Measurements from ENCODE around the gene CABLES2. TPM values are rescaled to one million over a fixed set of nuclear protein-coding genes. Genes with fewer than 3 reads are reported as not detected.

CABLES2 gene
- total and polyA plus RNA-seq, 2 of the 4 experiments (the other 2 are of a cell fraction), result 1.4 to 5.1 TPM

GRCh38 chr20:62348604-62349003, 58.5 kb downstream of the CABLES2 start:
- no peak for TF ChIP-seq NFE2L2 (IDR thresholded peaks at IDR 0.05; ENCODE audit: low read depth, low read length)
- no peak for TF ChIP-seq RCOR1 (IDR thresholded peaks at IDR 0.05; ENCODE audit: insufficient replicate concordance, low read length)
- no peak for TF ChIP-seq RFX5 (IDR thresholded peaks at IDR 0.05; ENCODE audit: low read depth, low read length)
- TF ChIP-seq SMC3 (IDR thresholded peaks at IDR 0.05; ENCODE audit: low read depth, low read length), result no peak
- no peak for TF ChIP-seq USF2 (IDR thresholded peaks at IDR 0.05; ENCODE audit: low read depth, low read length)
- no peak for TF ChIP-seq CEBPB (IDR thresholded peaks at IDR 0.05; ENCODE audit: low read depth, low read length)
- no peak for TF ChIP-seq MAFK (IDR thresholded peaks at IDR 0.05; ENCODE audit: low read depth, low read length)
- no peak for TF ChIP-seq FOS (IDR thresholded peaks at IDR 0.05; ENCODE audit: low read depth, low read length)
- TF ChIP-seq RAD21 (IDR thresholded peaks at IDR 0.05; ENCODE audit: low read length), result no peak
- no peak for TF ChIP-seq POLR2A (IDR thresholded peaks at IDR 0.05; ENCODE audit: low read depth, low read length)
- no peak for TF ChIP-seq BHLHE40 (IDR thresholded peaks at IDR 0.05; ENCODE audit: low read depth, low read length)
- TF ChIP-seq CTCF (conservative IDR thresholded peaks at IDR 0.05; ENCODE audit: low read depth, low read length), result no peak
- TF ChIP-seq MXI1 (IDR thresholded peaks at IDR 0.05; ENCODE audit: borderline replicate concordance, low read depth, low read length), result no peak
- no peak for TF ChIP-seq ELK1 (IDR thresholded peaks at IDR 0.05; ENCODE audit: borderline replicate concordance, low read depth, low read length)
- TF ChIP-seq CHD1 (IDR thresholded peaks at IDR 0.05; ENCODE audit: low read depth, low read length), result no peak
- TF ChIP-seq MAZ (IDR thresholded peaks at IDR 0.05; ENCODE audit: borderline replicate concordance, low read depth, low read length), result no peak
- no peak overlapping the region for H2BK15ac ChIP-seq (ENCODE audit: low read depth, low read length)
- peaks cover 9% of the 10 kb centered on the region; the same call in 1 of the 2 replicates for H3K36me3 ChIP-seq (ENCODE audit: control insufficient read depth, insufficient read depth, low read length)
- H3K4ac ChIP-seq (ENCODE audit: low read depth, low read length), result no peak overlapping the region
- dilution Hi-C loops (cut with HindIII; ENCODE audit: low sequenced_read_pairs, unreplicated experiment), result no loop called here
- H3K23ac ChIP-seq (ENCODE audit: low read depth, low read length), result no peak overlapping the region
- no peaks in the 10 kb centered on the region; the same call in 1 of the 2 replicates for H3K4me1 ChIP-seq (ENCODE audit: control insufficient read depth, insufficient read depth, low read length)
- H3K9me1 ChIP-seq (ENCODE audit: insufficient read depth, low read length), result peaks cover 2% of the 10 kb centered on the region; the same call in 1 of the 2 replicates
- H3K56ac ChIP-seq (ENCODE audit: extremely low read depth, insufficient read depth, low read length), result no peak overlapping the region
- H2AK9ac ChIP-seq (replicated peaks; ENCODE audit: low read depth, low read length, poor library complexity), result no peak overlapping the region
- H2BK5ac ChIP-seq (ENCODE audit: low read depth, low read length, poor library complexity, severe bottlenecking), result no peak overlapping the region
- no peak overlapping the region for H2BK120ac ChIP-seq (ENCODE audit: low read depth, low read length)
- no peak overlapping the region for H4K5ac ChIP-seq (ENCODE audit: low read depth, low read length)
- H2AFZ ChIP-seq (replicated peaks; ENCODE audit: low read length, poor library complexity), result no peak overlapping the region
- no peak overlapping the region for H3K27ac ChIP-seq (ENCODE audit: insufficient read depth, low read length)
- no peaks in the 10 kb centered on the region for H3K79me1 ChIP-seq (ENCODE audit: low read depth in 1 of 2, low read length in 2 of 2)
- no peak overlapping the region for H4K91ac ChIP-seq (ENCODE audit: insufficient read depth, low read depth, low read length)
- BruUV-seq (replicated peaks), result no TSS peak
- no peaks in the 10 kb centered on the region for H3K27me3 ChIP-seq (ENCODE audit: control insufficient read depth, insufficient read depth, low read length)
- no peak overlapping the region for H3K18ac ChIP-seq (ENCODE audit: low read depth, low read length)
- ATAC-seq (ENCODE audit: low read depth) (no peak), DNase-seq (no peak)
- no peak overlapping the region for H4K8ac ChIP-seq (ENCODE audit: low read depth in 2 of 2, low read length in 2 of 2)
- H3K9ac ChIP-seq (ENCODE audit: low read depth, low read length), result no peak overlapping the region
- no peak overlapping the region for H2BK20ac ChIP-seq (ENCODE audit: low read depth, low read length)
- no peak overlapping the region for H3K14ac ChIP-seq (replicated peaks; ENCODE audit: low read depth, low read length)
- no peak overlapping the region for H2AK5ac ChIP-seq (ENCODE audit: low read depth, low read length)
- no peaks in the 10 kb centered on the region for H4K20me1 ChIP-seq (ENCODE audit: insufficient read depth, low read length)
- no peaks in the 10 kb centered on the region for H3K9me3 ChIP-seq (ENCODE audit: control insufficient read depth, insufficient read depth, low read length)
- no peak overlapping the region for H3K4me2 ChIP-seq (ENCODE audit: low read depth, low read length)
- in situ Hi-C loops (cut with MboI; ENCODE audit: low sequenced_read_pairs), result no loop called here
- no CpG with 5 or more reads among the region's 1 CpG for WGBS, 2 experiments (ENCODE audit: extremely low coverage in 2 of 2, insufficient read length in 1 of 2)
- CTCF ChIA-PET, result no interaction called here
- POLR2A ChIA-PET (ENCODE audit: unreplicated experiment), result interaction anchor here (0.6 kb wide), 1 partner anchor 67 kb away, joined by 4 read pairs; no protein-coding TSS in a partner anchor
- H3K4me3 ChIP-seq (ENCODE audit: insufficient read depth, low read depth, low read length), result no peak overlapping the region
- intact Hi-C loops (cut with micrococcal nuclease), result no loop called here

Data from IMR-90 (cell line).